ENCODE results near the gene CTIF.

- TF ChIP-seq, protein P1, sequence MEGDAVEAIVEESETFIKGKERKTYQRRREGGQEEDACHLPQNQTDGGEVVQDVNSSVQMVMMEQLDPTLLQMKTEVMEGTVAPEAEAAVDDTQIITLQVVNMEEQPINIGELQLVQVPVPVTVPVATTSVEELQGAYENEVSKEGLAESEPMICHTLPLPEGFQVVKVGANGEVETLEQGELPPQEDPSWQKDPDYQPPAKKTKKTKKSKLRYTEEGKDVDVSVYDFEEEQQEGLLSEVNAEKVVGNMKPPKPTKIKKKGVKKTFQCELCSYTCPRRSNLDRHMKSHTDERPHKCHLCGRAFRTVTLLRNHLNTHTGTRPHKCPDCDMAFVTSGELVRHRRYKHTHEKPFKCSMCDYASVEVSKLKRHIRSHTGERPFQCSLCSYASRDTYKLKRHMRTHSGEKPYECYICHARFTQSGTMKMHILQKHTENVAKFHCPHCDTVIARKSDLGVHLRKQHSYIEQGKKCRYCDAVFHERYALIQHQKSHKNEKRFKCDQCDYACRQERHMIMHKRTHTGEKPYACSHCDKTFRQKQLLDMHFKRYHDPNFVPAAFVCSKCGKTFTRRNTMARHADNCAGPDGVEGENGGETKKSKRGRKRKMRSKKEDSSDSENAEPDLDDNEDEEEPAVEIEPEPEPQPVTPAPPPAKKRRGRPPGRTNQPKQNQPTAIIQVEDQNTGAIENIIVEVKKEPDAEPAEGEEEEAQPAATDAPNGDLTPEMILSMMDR (IDR thresholded peaks at IDR 0.05; ENCODE audit: insufficient read depth, low read length, poor library complexity, severe bottlenecking), result no peak
- no peak for TF ChIP-seq EZH2phosphoT487 (conservative IDR thresholded peaks at IDR 0.05; ENCODE audit: low read length)
Observed at GRCh38 chr18:48866028-48866733, 327.4 kb downstream of the CTIF start.
